GM19239 (cell line): ENCODE measurements around the gene SCML1.
A peak's percentile ranks its signal among the peaks of the same experiment; 100 is the strongest.
"Not testable (repeated sequence)": the region's sequence is repeated elsewhere in the genome, so short reads cannot be mapped to it uniquely, and the experiment has no call there.

Experiments used
- DNase-seq: peaks from one replicate; pipeline ENCODE4 v3.0.0; 2011; ENCODE audit warnings: low spot score; ENCODE audit not compliant: insufficient read length
- FAIRE-seq: peaks from 2 replicates; lab custom pipeline; 2011; peaks lifted over from hg19 to GRCh38; lab: Jason Lieb, UNC

The SCML1 gene

GRCh38 chrX:17786554-17787347, 49.5 kb downstream of the SCML1 start:
- DNase-seq, FAIRE-seq: not testable (repeated sequence)

- FAIRE-seq, result no peak
- no peak for DNase-seq
Observed at GRCh38 chrX:17787557-17787956, 50.3 kb downstream of the SCML1 start.

- FAIRE-seq, result peak; percentile 45
- peak; percentile 31 for DNase-seq
Observed at GRCh38 chrX:17788439-17788838, 51.1 kb downstream of the SCML1 start.

- FAIRE-seq, result no peak
- DNase-seq, result no peak
Observed at GRCh38 chrX:17788956-17789562, 51.8 kb downstream of the SCML1 start.

GRCh38 chrX:17792826-17793225, 55.5 kb downstream of the SCML1 start:
- FAIRE-seq (no peak), DNase-seq (no peak)

GRCh38 chrX:17798921-17799320, 61.6 kb downstream of the SCML1 start:
- DNase-seq, result no peak
- no peak for FAIRE-seq

- DNase-seq, result no peak
- no peak for FAIRE-seq
Observed at GRCh38 chrX:17801431-17801830, 64.1 kb downstream of the SCML1 start.

- FAIRE-seq, result no peak
- DNase-seq, result no peak
Observed at GRCh38 chrX:17802756-17803155, 65.5 kb downstream of the SCML1 start.

GRCh38 chrX:17803449-17803848, 66.2 kb downstream of the SCML1 start:
- FAIRE-seq, result no peak
- DNase-seq, result no peak
